ENCODE measurements around the gene FRMD6. TPM values are rescaled to one million over a fixed set of nuclear protein-coding genes. Genes with fewer than 3 reads are reported as not detected.

FRMD6 gene
- total RNA-seq, result 8.9 TPM
- long read RNA-seq, partial matches to known transcripts, result 2 of 5 reads
- long read RNA-seq, other reads (novel, unspliced or antisense), result 2 of 5 reads

- intact Hi-C loops (cut with DNase I), result loop anchor here (2.0 to 10.0 kb wide), 7 partner anchors 36 to 367 kb away; partner anchors contain the start of gene RTRAF
- ATAC-seq, result peak; percentile 95
- DNase-seq (ENCODE audit: missing footprints), result peak; percentile 94
Observed at GRCh38 chr14:51651388-51652167, at the start of gene FRMD6. TSS of gene FRMD6 (plus strand) at chr14:51651910. CDS start at chr14:51689837, 37,927 bp downstream.

- intact Hi-C loops (cut with DNase I), result no loop called here
- DNase-seq (ENCODE audit: missing footprints) (no peak), ATAC-seq (no peak)
Observed at GRCh38 chr14:51602310-51602709, 49.4 kb upstream of the FRMD6 start.

DNA sequence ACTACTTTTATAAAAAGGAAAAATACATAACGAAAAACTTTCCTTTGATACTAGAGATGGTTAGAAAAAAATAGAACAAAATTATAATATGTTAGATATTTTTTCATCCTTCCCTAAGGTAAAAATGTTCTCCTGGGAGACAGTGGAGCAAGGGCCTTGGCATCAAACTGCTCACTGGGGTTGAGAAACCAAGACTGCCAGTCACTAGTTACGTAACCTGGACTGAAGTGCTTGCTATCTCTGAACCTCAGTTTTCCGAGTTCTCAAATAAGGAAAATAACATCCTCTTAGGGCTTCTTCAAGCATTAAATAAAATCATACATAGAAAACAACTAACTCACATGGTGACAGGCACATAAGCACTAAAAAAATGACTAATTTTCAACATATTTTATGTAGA lies 48.2 kb upstream of the FRMD6 start:
- ATAC-seq (no peak), DNase-seq (ENCODE audit: missing footprints) (no peak)
- intact Hi-C loops (cut with DNase I), result no loop called here

DNA sequence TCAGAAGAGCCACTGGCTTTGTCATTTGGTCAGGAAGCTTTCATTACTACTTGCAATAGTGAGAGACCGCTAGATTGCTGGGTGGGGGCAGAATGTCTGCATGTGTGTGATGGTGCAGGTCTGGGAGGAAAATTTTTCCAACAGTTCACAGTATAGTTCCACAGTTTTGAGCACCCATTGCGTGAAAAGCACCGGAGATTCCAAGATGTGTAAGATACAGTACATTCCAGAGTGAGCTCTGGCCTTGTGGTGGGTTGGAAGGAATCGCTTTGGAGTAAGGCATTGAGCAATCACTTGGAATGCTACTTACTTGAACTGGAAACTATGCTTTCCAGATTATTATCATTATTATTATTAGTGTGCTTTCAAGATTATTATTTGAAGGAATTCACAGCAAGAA lies 47.6 kb upstream of the FRMD6 start:
- DNase-seq (ENCODE audit: missing footprints), result no peak
- intact Hi-C loops (cut with DNase I), result no loop called here
- peak; percentile 56 for ATAC-seq

DNA sequence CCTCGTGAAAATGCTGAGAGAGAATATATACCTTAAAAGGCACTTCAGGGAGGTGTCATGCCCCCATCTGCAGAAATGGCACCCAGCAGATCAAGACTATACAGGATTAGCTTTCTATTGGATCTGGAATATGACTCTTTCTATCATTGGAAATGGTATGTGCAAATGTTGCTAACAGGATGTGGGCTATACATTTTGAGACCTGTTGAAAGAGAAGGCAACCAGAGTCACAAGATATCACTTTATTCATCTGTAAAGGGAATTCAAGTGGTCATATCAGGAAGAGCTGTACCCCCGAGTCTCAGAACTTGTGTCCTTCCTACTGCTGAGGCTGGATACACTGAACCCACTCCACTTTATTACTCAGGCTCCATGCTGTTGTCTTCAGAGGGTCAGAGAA lies 46.1 kb upstream of the FRMD6 start:
- ATAC-seq, result no peak
- DNase-seq (ENCODE audit: missing footprints), result no peak
- intact Hi-C loops (cut with DNase I), result no loop called here

DNA sequence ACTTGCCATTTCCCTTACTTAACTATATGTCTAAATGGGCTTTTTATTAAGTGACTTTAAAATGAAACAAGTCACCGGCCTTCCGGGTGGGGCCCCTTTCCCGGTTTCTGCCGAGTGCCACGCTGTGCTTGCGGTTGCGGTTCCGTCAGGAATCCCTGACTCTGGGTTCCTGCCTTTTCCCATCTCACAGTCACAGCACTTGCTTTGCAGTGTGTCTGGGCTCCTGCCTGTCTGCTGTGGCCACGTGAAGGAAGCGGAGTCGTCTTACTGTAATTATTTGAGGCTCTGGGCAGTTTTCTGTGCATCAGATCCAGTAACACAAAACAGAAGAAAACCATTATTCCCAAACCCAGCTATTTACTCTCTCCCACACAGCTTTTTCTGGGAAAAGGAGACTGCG lies 44.0 kb upstream of the FRMD6 start:
- no peak for ATAC-seq
- DNase-seq (ENCODE audit: missing footprints), result no peak
- intact Hi-C loops (cut with DNase I), result no loop called here

DNA sequence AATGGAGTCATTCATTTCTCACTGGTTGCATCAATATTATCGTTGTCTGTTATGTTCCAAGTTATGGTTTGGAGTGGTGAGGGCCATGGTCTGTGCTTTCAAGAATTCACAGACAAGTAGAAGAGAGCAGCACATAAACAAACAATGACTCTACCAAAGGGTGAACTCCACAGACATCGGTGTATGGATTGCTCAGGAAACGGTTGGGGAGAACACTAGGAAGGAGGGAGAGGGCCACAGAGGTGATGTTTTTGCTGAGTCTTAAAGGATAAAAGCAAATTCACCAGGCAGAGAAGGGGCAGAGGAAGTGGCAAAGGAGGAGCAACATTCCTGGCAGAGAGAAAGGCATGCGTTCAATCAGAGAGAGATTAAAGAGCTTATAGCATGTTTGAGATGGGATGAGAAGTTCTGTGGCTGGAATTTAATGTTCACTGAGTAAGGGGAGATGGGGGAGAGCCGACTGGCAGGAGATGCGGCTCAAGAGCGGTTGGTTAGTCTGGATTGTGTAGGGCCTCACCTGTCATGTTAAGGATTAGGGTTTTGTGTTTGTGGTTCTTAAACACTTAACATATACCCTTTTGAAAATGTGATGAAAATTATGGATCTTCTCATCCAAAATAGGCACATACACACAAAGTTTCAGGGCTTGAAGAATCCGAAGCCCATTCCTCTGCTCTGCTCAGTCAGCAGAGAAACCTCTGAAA lies 42.3 kb upstream of the FRMD6 start:
- intact Hi-C loops (cut with DNase I), result no loop called here
- DNase-seq (ENCODE audit: missing footprints) (no peak), ATAC-seq (no peak)

- DNase-seq (ENCODE audit: missing footprints) (no peak), ATAC-seq (no peak)
- intact Hi-C loops (cut with DNase I), result no loop called here
Observed at GRCh38 chr14:51609955-51610283, 41.8 kb upstream of the FRMD6 start.

DNA sequence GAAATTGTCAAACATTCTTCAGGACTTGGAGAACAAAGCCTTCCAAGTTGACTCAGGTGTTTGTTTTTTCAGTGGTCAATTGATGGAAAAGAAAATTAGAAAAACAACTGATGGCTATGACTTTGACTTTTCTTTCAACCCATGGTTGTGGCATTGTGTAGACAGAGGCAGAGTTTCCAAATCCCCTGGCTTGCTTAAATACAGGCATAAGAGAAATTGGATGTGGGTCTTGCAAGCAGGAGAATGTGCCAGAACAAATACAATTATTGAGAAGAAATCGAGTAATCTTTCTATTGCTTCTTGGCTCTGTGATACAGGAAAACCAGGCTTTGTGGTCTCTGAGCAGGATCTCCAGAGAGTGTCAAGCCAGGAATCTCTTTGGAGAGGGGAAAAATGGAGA lies 40.9 kb upstream of the FRMD6 start:
- intact Hi-C loops (cut with DNase I), result no loop called here
- DNase-seq (ENCODE audit: missing footprints) (no peak), ATAC-seq (no peak)

DNA sequence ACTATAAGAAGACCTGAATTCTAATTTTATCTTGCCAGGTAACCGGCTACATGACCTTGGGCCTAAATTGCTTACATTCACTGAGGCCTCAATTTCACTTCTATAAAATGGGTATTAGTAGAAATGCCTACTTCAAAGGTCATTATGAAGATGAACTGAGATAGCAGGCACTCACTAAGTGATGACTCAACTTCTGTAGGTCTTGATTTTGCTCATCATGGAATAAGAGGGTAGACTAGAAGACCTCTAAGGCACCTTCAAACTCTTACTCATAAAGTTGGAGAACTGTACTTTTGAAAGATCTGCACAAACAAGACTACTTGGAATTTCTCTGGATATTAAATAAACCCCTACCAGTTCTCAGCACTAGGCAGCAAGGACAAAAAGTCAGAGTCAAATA lies 39.3 kb upstream of the FRMD6 start:
- DNase-seq (ENCODE audit: missing footprints) (no peak), ATAC-seq (no peak)
- intact Hi-C loops (cut with DNase I), result no loop called here

GRCh38 chr14:51613416-51613815 lies 38.3 kb upstream of the FRMD6 start:
- ATAC-seq, result no peak
- intact Hi-C loops (cut with DNase I), result no loop called here
- no peak for DNase-seq (ENCODE audit: missing footprints)

GRCh38 chr14:51614707-51615106 lies 37.0 kb upstream of the FRMD6 start:
- intact Hi-C loops (cut with DNase I), result no loop called here
- DNase-seq (ENCODE audit: missing footprints) (no peak), ATAC-seq (no peak)

DNA sequence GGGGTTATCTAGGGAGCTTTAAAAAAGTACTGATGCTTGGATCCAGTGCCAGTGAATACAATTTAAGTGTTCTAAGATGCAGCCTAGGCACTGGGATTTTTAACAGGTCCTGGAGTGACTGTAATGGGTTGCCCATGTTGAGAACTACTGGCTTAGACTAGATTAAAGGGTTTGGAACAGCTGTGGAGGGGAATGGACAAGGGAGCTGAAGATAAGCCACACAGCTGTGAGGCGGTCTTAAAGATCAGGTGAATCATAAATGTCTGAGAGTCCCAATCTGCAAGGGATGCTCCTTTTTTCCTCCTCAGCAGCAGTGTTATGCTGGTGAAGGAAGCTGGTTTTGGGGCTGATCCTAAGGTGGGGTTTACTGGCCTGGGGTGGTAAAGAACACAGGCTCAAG lies 35.5 kb upstream of the FRMD6 start:
- no peak for DNase-seq (ENCODE audit: missing footprints)
- intact Hi-C loops (cut with DNase I), result no loop called here
- ATAC-seq, result no peak

DNA sequence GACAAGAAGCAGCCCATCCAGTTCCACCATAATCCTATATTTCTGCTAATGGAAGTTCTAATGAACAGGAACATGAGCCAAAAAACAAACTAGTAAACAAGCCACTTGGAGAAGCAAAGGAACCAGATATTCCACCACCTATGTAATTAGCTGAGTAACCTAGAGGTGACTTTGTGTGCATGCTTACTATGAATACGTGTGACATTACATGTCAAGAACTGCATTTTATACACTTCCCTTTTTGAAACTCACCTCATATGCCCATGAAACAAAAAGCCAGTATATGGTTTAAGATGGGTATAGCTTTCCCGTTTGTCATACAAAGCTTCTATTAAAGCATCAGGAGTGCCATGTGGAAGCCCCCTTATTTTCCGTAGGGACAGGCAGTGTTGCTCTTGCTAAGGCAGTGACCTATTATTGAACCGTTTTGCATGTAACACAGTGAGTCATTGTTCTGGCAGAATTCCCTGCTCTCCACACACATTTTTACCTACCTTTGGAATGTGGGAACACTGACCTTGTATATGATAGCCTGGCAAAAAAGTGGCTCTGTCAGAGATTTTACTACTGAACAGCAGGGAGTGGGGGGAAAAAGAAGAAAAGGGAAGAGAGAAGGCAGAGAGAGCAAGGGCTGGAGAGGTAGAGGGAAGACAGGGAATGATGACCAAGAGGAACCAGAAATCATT lies 34.8 kb upstream of the FRMD6 start:
- intact Hi-C loops (cut with DNase I), result no loop called here
- ATAC-seq (peak; percentile 34), DNase-seq (ENCODE audit: missing footprints) (no peak)

GRCh38 chr14:51619561-51619960 lies 32.1 kb upstream of the FRMD6 start:
- DNase-seq (ENCODE audit: missing footprints) (no peak), ATAC-seq (no peak)
- intact Hi-C loops (cut with DNase I), result no loop called here

DNA sequence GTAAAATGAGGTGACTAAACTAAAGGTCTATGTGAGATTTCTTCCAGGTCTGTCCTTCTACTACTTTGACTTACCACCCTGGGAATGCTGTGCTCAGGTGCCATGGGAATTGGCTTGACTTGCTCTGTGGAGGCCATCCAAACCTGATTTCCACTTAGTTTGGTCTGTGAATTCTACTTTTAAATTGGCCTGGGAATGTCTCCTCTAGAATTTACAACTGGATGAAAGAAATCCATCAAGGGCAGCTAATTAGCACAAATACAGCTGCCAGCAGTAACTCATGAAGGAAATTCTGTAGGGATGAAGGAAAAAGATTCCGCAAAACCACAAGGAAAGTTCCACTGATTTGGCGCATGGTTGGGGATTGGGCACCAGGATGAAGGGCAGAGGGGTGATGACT lies 31.7 kb upstream of the FRMD6 start:
- intact Hi-C loops (cut with DNase I), result no loop called here
- ATAC-seq, result no peak
- DNase-seq (ENCODE audit: missing footprints), result no peak

DNA sequence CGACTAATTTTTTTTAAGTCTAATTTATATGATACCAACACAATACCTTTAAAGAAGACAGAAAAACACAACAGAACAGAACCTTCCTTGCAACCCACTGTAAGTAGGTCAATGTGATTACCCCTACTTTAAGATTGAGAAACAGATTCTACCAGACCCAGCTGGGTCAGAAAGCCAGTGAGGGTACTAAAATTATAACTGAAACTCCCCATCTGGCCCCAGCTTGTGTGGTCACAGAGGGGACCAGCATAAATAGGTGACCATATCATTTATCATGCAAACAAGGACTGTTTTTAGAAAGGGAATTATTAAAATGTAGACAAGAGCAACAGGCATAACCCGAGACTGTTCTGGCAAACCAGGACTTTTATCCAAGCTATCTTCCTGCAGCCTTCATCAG lies 30.1 kb upstream of the FRMD6 start:
- intact Hi-C loops (cut with DNase I), result no loop called here
- no peak for ATAC-seq

DNA sequence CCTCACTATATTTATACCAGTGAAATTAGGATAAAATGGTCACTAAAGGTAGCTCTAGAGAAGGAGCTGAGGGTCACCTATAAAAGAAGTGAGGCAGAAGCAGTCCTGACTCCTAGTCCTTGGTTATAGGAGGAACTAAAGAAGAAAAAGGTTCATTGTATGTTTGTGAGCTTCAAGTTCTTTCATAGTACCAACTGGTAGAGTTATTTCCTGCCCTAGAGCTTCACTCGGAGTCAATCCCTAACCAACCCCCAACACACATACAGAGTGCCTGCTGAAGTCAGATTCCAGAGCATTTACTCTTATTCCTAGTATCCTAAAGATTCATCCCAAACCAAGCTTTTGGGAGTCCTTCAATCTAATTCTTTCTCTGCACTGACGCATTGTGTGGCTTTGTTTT lies 29.3 kb upstream of the FRMD6 start:
- ATAC-seq (no peak), DNase-seq (ENCODE audit: missing footprints) (no peak)
- intact Hi-C loops (cut with DNase I), result no loop called here

More for the DNA sequence above, 30.1 kb upstream of the FRMD6 start:
- no peak for DNase-seq (ENCODE audit: missing footprints)

DNA sequence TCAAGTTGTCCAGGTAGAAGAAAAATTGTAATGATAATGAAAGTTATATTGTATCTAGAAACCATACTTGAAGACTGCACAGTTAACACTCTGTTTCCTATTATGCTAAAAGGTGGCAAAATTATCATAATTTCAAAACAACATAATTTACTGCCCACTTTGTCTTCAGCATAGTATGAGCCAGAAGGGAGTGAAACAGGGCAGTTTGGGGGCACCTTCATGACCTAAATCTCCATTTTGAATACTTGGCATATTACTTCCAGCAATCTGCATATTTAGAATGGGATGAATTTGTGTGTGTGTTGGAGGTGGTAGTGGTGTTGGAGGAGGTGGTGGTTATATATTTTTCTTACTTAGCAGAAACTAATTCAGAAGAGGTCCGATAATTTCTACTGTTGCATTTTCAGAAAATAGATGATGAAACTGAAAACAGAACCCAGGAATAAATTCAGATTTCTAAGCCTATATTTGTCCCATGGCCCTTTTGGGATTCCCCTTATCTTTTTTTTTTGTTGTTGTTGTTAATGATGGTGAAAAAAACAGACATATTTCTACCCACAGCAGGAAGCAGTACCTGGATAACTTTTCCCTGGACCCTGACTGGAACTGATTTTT lies 26.6 kb upstream of the FRMD6 start:
- ATAC-seq (no peak), DNase-seq (ENCODE audit: missing footprints) (no peak)
- intact Hi-C loops (cut with DNase I), result no loop called here

All from Right ventricle myocardium inferior (tissue), 1 donor.